ENCODE data around the gene CDK5RAP2. TPM values are rescaled to one million over a fixed set of nuclear protein-coding genes. Genes with fewer than 3 reads are reported as not detected.
"Not testable (repeated sequence)": the region's sequence is repeated elsewhere in the genome, so short reads cannot be mapped to it uniquely, and the experiment has no call there.

CDK5RAP2 gene
- total RNA-seq, result 33.6 TPM

GRCh38 chr9:120580051-120580896 is at the start of gene CDK5RAP2:
CDK5RAP2 (minus strand) TSS chr9:120580167; CDS start chr9:120579978, 189 bp downstream.
- Histone ChIP-seq H3K27me3 (no peaks in the 10 kb centered on the region), H3K4me3 (peak within 1 kb of the TSS; percentile 92 to 95), H3K27ac (peak within 1 kb of the TSS; percentile 81), H3K9me3 (no peaks in the 10 kb centered on the region), H3K4me1 (peaks cover 4 to 15% of the 10 kb centered on the region in 2 donors), H3K36me3 (no peaks in the 10 kb centered on the region)
- peak; percentile 81 to 97 for DNase-seq (ENCODE audit: low spot score in 2 of 2)
- intact Hi-C loops (cut with DNase I), result no loop called here
- TF ChIP-seq CTCF (IDR thresholded peaks at IDR 0.05), result no peak

GRCh38 chr9:120628925-120629497 is 49.0 kb upstream of the CDK5RAP2 start:
- not testable (repeated sequence) for H3K4me3 ChIP-seq; H3K27me3 ChIP-seq; DNase-seq (ENCODE audit: low spot score in 2 of 2); H3K9me3 ChIP-seq; H3K27ac ChIP-seq; H3K4me1 ChIP-seq; H3K36me3 ChIP-seq
- intact Hi-C loops (cut with DNase I), result loop anchor here (10.0 kb wide), 1 partner anchor 116 kb away; no protein-coding TSS in a partner anchor

- intact Hi-C loops (cut with DNase I), result loop anchor here (10.0 kb wide), 1 partner anchor 116 kb away; no protein-coding TSS in a partner anchor
- Histone ChIP-seq H3K36me3 (no peaks in the 10 kb centered on the region), H3K4me1 (no peaks in the 10 kb centered on the region), H3K9me3 (no peaks in the 10 kb centered on the region), H3K4me3 (no peak overlapping the region), H3K27me3 (no peaks in the 10 kb centered on the region), H3K27ac (no peak overlapping the region)
- DNase-seq (ENCODE audit: low spot score in 2 of 2), result no peak
- no peak for TF ChIP-seq CTCF (IDR thresholded peaks at IDR 0.05)
Observed at GRCh38 chr9:120628207-120628924, 48.4 kb upstream of the CDK5RAP2 start.

GRCh38 chr9:120627073-120627472 is 47.1 kb upstream of the CDK5RAP2 start:
- intact Hi-C loops (cut with DNase I), result loop anchor here (10.0 kb wide), 1 partner anchor 118 kb away; no protein-coding TSS in a partner anchor
- Histone ChIP-seq H3K9me3 (no peaks in the 10 kb centered on the region), H3K27me3 (no peaks in the 10 kb centered on the region), H3K27ac (no peak overlapping the region), H3K36me3 (no peaks in the 10 kb centered on the region), H3K4me3 (no peak overlapping the region), H3K4me1 (no peaks in the 10 kb centered on the region)
- no peak for DNase-seq (ENCODE audit: low spot score in 2 of 2)
- TF ChIP-seq CTCF (IDR thresholded peaks at IDR 0.05), result no peak

GRCh38 chr9:120626512-120626911 is 46.5 kb upstream of the CDK5RAP2 start:
- Histone ChIP-seq H3K27me3 (no peaks in the 10 kb centered on the region), H3K27ac (no peak overlapping the region), H3K9me3 (no peaks in the 10 kb centered on the region), H3K4me1 (no peaks in the 10 kb centered on the region), H3K4me3 (no peak overlapping the region), H3K36me3 (no peaks in the 10 kb centered on the region)
- intact Hi-C loops (cut with DNase I), result loop anchor here (10.0 kb wide), 1 partner anchor 118 kb away; no protein-coding TSS in a partner anchor
- DNase-seq (ENCODE audit: low spot score in 2 of 2), result no peak
- TF ChIP-seq CTCF (IDR thresholded peaks at IDR 0.05), result no peak

Measured in ascending aorta (tissue), 2 donors.